CD4-positive, alpha-beta T cell (primary cell): ENCODE results near the gene STMN3. TPM values are rescaled to one million over a fixed set of nuclear protein-coding genes. Genes with fewer than 3 reads are reported as not detected.

Source experiments
- ATAC-seq: fragments of 200-7000 bp; cut with Tn5 transposase; one replicate; pipeline ENCODE4 v1.10.0; 2022; ENCODE audit warnings: mild to moderate bottlenecking; ENCODE audit not compliant: poor library complexity
- CTCF ChIA-PET: fragments of 350-600 bp; sonication (Branson Sonifier 250); formaldehyde crosslinking; loops from one replicate; lab custom pipeline; 2021; ENCODE audit warnings: antibody characterized with exemption, inconsistent platforms; lab: Charles Lee
- POLR2A ChIA-PET: fragments of 350-600 bp; sonication (Branson Sonifier 250); formaldehyde crosslinking; loops from one replicate; lab custom pipeline; 2021; ENCODE audit warnings: antibody characterized with exemption, inconsistent platforms; lab: Charles Lee
- DNase-seq, 14 experiments: peaks; one replicate each; pipeline ENCODE4 v3.0.0-alpha.2; 2013 to 2020; ENCODE audit warnings: mixed read lengths in 2 of 14
- H3K27ac ChIP-seq, 2 donors: one replicate each; pipeline versions ENCODE4 v1.5.1 to v1.7.0; 2013; ENCODE audit warnings: low read length in 2 of 2, low read depth in 1 of 2, mild to moderate bottlenecking in 1 of 2
- H3K27me3 ChIP-seq, 2 experiments: 1 replicate in 1 of 2; 2 replicates in 1 of 2; pipeline versions ENCODE4 v1.6.1 to v1.7.0; 2013; ENCODE audit warnings: low read length in 2 of 2, control low read depth in 1 of 2, mild to moderate bottlenecking in 1 of 2, moderate library complexity in 1 of 2; ENCODE audit not compliant: insufficient read depth in 2 of 2, control insufficient read depth in 1 of 2
- H3K36me3 ChIP-seq: one replicate; pipeline ENCODE4 v1.6.1; 2013; ENCODE audit warnings: low read length, control low read depth; ENCODE audit not compliant: insufficient read depth
- H3K4me1 ChIP-seq: one replicate; pipeline ENCODE4 v1.6.1; 2013; ENCODE audit warnings: low read length, control low read depth; ENCODE audit not compliant: insufficient read depth
- H3K4me3 ChIP-seq: one replicate; pipeline ENCODE4 v1.5.1; 2013; ENCODE audit warnings: mild to moderate bottlenecking, low read length, moderate library complexity
- H3K9me3 ChIP-seq, 2 experiments: 1 replicate in 1 of 2; 2 replicates in 1 of 2; pipeline versions ENCODE4 v1.6.1 to v1.7.0; 2013; ENCODE audit warnings: low read length in 2 of 2, mild to moderate bottlenecking in 2 of 2, control low read depth in 1 of 2, moderate library complexity in 1 of 2; ENCODE audit not compliant: control insufficient read depth in 1 of 2, insufficient read depth in 1 of 2
- H3K27ac Mint-ChIP-seq: one replicate; pipeline ENCODE4 v1.8.0; 2020; ENCODE audit warnings: mixed read lengths
- H3K27me3 Mint-ChIP-seq: one replicate; pipeline ENCODE4 v1.8.0; 2021; ENCODE audit warnings: mixed read lengths
- H3K36me3 Mint-ChIP-seq: one replicate; pipeline ENCODE4 v1.8.0; 2021; ENCODE audit warnings: low read depth, mixed read lengths
- H3K4me1 Mint-ChIP-seq: one replicate; pipeline ENCODE4 v1.8.0; 2021; ENCODE audit warnings: low read depth, mixed read lengths
- H3K4me3 Mint-ChIP-seq: one replicate; pipeline ENCODE4 v1.8.0; 2020; ENCODE audit warnings: mild to moderate bottlenecking, mixed read lengths
- H3K9me3 Mint-ChIP-seq: one replicate; pipeline ENCODE4 v1.8.0; 2020; ENCODE audit warnings: mixed read lengths
- intact Hi-C, 2 experiments: fragments of 100-400 bp; cut with DNase I in 1 of 2; cut with micrococcal nuclease in 1 of 2; formaldehyde crosslinking; loops; one replicate each; pipeline versions ENCODE4 v1.15.1 to v1.9.0; 2023 to 2025; cut with DNase I, micrococcal nuclease
- total RNA-seq, 174 experiments: library from RNA in 2 of 174; stranded (reverse) in 2 of 174; gene quantifications; one replicate each; pipeline ENCODE4 v1.2.3 and lab custom pipeline; 2021 to 2026
- TF ChIP-seq, protein P1 (sequence below): fragments of 200-600 bp; IDR thresholded peaks from one replicate; pipeline ENCODE4 v1.8.0; 2022; ENCODE audit warnings: antibody characterized with exemption, mild to moderate bottlenecking

The STMN3 gene
- total RNA-seq, 2 experiments from 2014 or later = 122 to 127 TPM

DNA sequence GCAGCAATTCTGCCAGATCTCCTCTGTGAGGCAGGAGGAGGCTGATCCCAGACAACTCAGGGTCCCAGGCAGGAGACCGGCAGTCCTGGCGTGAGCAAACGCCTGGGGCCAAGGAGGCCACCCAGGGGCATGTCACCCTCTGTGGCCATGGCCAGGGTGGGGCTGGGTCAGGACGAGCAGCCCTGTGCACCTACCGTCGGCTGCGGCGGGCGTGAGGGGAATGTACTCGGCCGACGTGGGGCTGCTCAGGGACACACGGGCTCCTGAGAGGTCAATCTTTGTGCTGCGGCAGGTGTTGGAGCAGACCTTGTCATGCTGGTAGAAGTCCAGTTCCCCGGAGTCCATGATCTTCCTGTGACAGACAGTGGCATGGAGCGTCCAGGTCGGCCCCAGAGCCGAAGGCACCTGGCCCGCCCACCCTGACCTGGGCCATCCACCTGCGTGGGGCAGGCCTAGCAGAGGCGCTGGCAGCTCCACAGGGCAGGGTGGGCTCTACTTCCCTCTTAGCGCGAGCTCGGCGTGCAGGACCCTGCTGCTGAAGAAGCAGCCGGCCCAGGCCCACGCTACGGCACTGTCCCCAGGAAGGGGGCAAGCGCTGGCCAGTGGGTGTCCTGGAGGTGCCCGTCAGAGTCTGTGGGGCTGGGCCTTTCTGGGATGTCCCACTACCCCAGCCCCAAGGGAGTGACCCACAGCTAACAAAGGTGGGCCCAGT, 57.7 kb downstream of the STMN3 start:
- H3K27me3 Mint-ChIP-seq = no peaks in the 10 kb centered on the region
- peaks cover 70% of the 10 kb centered on the region for H3K36me3 Mint-ChIP-seq
- POLR2A ChIA-PET = interaction anchor here (0.6 kb wide), 1 partner anchor 412 kb away, joined by 5 read pairs; no protein-coding TSS in a partner anchor

DNA sequence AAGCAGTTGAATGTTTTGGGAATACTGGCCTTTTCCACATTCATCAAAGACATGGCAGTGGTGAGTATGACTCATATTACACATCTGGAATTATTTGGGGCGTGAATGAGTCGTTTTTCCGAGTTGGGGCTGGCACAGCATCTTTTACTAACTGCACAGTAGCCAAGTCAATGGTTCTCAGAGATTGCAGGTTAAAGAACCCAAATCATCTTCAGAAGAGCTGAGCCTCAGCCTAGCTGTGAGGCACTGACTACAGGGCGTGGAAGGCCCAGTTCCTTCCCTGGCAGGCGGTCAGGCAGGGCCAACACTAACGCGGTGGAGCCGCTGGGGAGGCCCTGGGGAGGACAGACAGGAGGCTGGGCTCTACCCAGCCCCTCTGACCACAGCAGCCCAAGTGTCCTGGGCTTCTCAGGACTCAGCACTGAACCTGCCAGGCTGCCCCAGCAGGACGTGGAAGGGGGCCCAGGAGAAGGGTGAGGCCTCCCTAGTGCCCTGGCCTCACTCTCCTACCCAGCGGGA, 59.1 kb downstream of the STMN3 start:
- H3K27ac Mint-ChIP-seq = no peak overlapping the region
- ChIA-PET CTCF (no interaction called here), POLR2A (no interaction called here)
- H3K36me3 Mint-ChIP-seq = peaks cover 75% of the 10 kb centered on the region
- Histone ChIP-seq H3K4me3 (no peak overlapping the region), H3K27ac (no peak overlapping the region), H3K9me3 (no peaks in the 10 kb centered on the region), H3K27me3 (no peaks in the 10 kb centered on the region), H3K36me3 (peaks cover 73% of the 10 kb centered on the region), H3K4me1 (no peaks in the 10 kb centered on the region)
- H3K9me3 Mint-ChIP-seq = no peaks in the 10 kb centered on the region
- TF ChIP-seq, protein P1, sequence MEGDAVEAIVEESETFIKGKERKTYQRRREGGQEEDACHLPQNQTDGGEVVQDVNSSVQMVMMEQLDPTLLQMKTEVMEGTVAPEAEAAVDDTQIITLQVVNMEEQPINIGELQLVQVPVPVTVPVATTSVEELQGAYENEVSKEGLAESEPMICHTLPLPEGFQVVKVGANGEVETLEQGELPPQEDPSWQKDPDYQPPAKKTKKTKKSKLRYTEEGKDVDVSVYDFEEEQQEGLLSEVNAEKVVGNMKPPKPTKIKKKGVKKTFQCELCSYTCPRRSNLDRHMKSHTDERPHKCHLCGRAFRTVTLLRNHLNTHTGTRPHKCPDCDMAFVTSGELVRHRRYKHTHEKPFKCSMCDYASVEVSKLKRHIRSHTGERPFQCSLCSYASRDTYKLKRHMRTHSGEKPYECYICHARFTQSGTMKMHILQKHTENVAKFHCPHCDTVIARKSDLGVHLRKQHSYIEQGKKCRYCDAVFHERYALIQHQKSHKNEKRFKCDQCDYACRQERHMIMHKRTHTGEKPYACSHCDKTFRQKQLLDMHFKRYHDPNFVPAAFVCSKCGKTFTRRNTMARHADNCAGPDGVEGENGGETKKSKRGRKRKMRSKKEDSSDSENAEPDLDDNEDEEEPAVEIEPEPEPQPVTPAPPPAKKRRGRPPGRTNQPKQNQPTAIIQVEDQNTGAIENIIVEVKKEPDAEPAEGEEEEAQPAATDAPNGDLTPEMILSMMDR = no peak
- no peak overlapping the region for H3K4me3 Mint-ChIP-seq
- ATAC-seq (no peak), DNase-seq (no peak)
- no peaks in the 10 kb centered on the region for H3K4me1 Mint-ChIP-seq
- no peaks in the 10 kb centered on the region for H3K27me3 Mint-ChIP-seq
- intact Hi-C loops = no loop called here

More for the DNA sequence above, 57.7 kb downstream of the STMN3 start:
- Histone ChIP-seq H3K4me3 (no peak overlapping the region), H3K27me3 (no peaks in the 10 kb centered on the region), H3K4me1 (peaks cover under 1% of the 10 kb centered on the region), H3K36me3 (peaks cover 67% of the 10 kb centered on the region), H3K9me3 (no peaks in the 10 kb centered on the region), H3K27ac (no peak overlapping the region)
- no peak overlapping the region for H3K4me3 Mint-ChIP-seq
- no peaks in the 10 kb centered on the region for H3K9me3 Mint-ChIP-seq
- TF ChIP-seq, protein P1 = no peak
- CTCF ChIA-PET = no interaction called here
- intact Hi-C loops = no loop called here
- no peaks in the 10 kb centered on the region for H3K4me1 Mint-ChIP-seq
- DNase-seq (no peak), ATAC-seq (no peak)
- no peak overlapping the region for H3K27ac Mint-ChIP-seq

- TF ChIP-seq, protein P1 = no peak
- intact Hi-C loops = no loop called here
- no peaks in the 10 kb centered on the region for H3K9me3 Mint-ChIP-seq
- H3K27me3 ChIP-seq = no peaks in the 10 kb centered on the region
- DNase-seq (no peak), ATAC-seq (no peak)
- ChIA-PET POLR2A (interaction anchor here (1.1 kb wide), 1 partner anchor 289 kb away, joined by 3 read pairs; no protein-coding TSS in a partner anchor), CTCF (no interaction called here)
- H3K4me3 ChIP-seq = no peak overlapping the region
- H3K27ac Mint-ChIP-seq = no peak overlapping the region
- H3K36me3 Mint-ChIP-seq = peaks cover 70% of the 10 kb centered on the region
- no peak overlapping the region for H3K27ac ChIP-seq
- no peaks in the 10 kb centered on the region for H3K27me3 Mint-ChIP-seq
- peaks cover 12% of the 10 kb centered on the region for H3K4me1 ChIP-seq
- H3K9me3 ChIP-seq = no peaks in the 10 kb centered on the region
- peaks cover 9% of the 10 kb centered on the region for H3K4me1 Mint-ChIP-seq
- H3K4me3 Mint-ChIP-seq = no peak overlapping the region
- H3K36me3 ChIP-seq = peaks cover 64% of the 10 kb centered on the region
These were observed 60.6 kb downstream of the STMN3 start for GRCh38 chr20:63592661-63593060.
